ENCODE results near the gene MGST2.

Gene MGST2

GRCh38 chr4:139663561-139664138 lies 2.0 kb upstream of the MGST2 start:
- Histone ChIP-seq H3K27me3 (ENCODE audit: control insufficient read depth, low read length) (no peaks in the 10 kb centered on the region), H3F3A (ENCODE audit: control insufficient read depth, insufficient read depth) (no peaks in the 10 kb centered on the region), H4K20me1 (ENCODE audit: control insufficient read depth, insufficient read depth, low read depth, low read length) (no peaks in the 10 kb centered on the region), H3K4me2 (ENCODE audit: low read length) (no peak overlapping the region), H3K27ac (ENCODE audit: low read depth, low read length) (no peak overlapping the region), H3K4me3 (ENCODE audit: low read length) (no peak overlapping the region), H3K4me1 (ENCODE audit: control insufficient read depth, low read length) (peaks cover 30% of the 10 kb centered on the region), H3K79me2 (ENCODE audit: control insufficient read depth, low read length) (peaks cover 10% of the 10 kb centered on the region; the same call in 1 of the 2 replicates), H3K9me3 (ENCODE audit: control insufficient read depth, insufficient read depth, low read length) (no peaks in the 10 kb centered on the region), H3K36me3 (ENCODE audit: control insufficient read depth, low read length) (no peaks in the 10 kb centered on the region), H3K9me2 (replicated peaks; ENCODE audit: control insufficient read depth, low read length) (no peaks in the 10 kb centered on the region)
- no peak for TF ChIP-seq EZH2phosphoT487 (IDR thresholded peaks at IDR 0.05; ENCODE audit: borderline replicate concordance, low read length)
- TF ChIP-seq, protein P1, sequence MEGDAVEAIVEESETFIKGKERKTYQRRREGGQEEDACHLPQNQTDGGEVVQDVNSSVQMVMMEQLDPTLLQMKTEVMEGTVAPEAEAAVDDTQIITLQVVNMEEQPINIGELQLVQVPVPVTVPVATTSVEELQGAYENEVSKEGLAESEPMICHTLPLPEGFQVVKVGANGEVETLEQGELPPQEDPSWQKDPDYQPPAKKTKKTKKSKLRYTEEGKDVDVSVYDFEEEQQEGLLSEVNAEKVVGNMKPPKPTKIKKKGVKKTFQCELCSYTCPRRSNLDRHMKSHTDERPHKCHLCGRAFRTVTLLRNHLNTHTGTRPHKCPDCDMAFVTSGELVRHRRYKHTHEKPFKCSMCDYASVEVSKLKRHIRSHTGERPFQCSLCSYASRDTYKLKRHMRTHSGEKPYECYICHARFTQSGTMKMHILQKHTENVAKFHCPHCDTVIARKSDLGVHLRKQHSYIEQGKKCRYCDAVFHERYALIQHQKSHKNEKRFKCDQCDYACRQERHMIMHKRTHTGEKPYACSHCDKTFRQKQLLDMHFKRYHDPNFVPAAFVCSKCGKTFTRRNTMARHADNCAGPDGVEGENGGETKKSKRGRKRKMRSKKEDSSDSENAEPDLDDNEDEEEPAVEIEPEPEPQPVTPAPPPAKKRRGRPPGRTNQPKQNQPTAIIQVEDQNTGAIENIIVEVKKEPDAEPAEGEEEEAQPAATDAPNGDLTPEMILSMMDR (IDR thresholded peaks at IDR 0.05; ENCODE audit: low read depth, low read length, poor library complexity, severe bottlenecking): no peak

DNA sequence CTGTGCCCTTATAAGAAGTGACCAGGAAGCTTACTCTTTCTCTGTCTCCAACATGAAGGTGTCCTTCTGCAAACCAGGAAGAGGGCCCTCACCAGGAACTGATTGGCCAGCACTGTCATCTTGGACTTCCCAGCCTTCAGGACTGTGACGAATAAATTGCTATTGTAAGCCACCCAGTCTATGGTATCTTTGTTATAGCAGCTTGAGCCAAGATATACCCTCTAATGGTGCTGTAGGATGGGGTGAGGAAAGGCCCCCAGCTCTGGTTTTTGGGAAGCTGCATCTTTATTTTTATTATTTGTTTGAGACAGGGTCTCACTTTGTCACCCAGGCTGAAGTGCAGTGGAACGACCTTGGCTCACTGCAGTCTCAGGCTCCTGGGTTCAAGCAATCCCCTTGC lies 1.2 kb upstream of the MGST2 start:
- Histone ChIP-seq H3K4me3 (ENCODE audit: low read length) (no peak overlapping the region), H3K36me3 (ENCODE audit: control insufficient read depth, low read length) (no peaks in the 10 kb centered on the region), H3K4me2 (ENCODE audit: low read length) (no peak overlapping the region), H3K4me1 (ENCODE audit: control insufficient read depth, low read length) (peaks cover 30% of the 10 kb centered on the region), H4K20me1 (ENCODE audit: control insufficient read depth, insufficient read depth, low read depth, low read length) (no peaks in the 10 kb centered on the region), H3K27me3 (ENCODE audit: control insufficient read depth, low read length) (no peaks in the 10 kb centered on the region), H3K9me3 (ENCODE audit: control insufficient read depth, insufficient read depth, low read length) (no peaks in the 10 kb centered on the region), H3K9me2 (replicated peaks; ENCODE audit: control insufficient read depth, low read length) (no peaks in the 10 kb centered on the region), H3K27ac (ENCODE audit: low read depth, low read length) (no peak overlapping the region), H3F3A (ENCODE audit: control insufficient read depth, insufficient read depth) (no peaks in the 10 kb centered on the region), H3K79me2 (ENCODE audit: control insufficient read depth, low read length) (peaks cover 10% of the 10 kb centered on the region; the same call in 1 of the 2 replicates)
- TF ChIP-seq, protein P1 (IDR thresholded peaks at IDR 0.05; ENCODE audit: low read depth, low read length, poor library complexity, severe bottlenecking): no peak
- no peak for TF ChIP-seq EZH2phosphoT487 (IDR thresholded peaks at IDR 0.05; ENCODE audit: borderline replicate concordance, low read length)

- H3K27me3 ChIP-seq (ENCODE audit: control insufficient read depth, low read length): no peaks in the 10 kb centered on the region
- no peaks in the 10 kb centered on the region for H3K9me3 ChIP-seq (ENCODE audit: control insufficient read depth, insufficient read depth, low read length)
- no peaks in the 10 kb centered on the region for H3F3A ChIP-seq (ENCODE audit: control insufficient read depth, insufficient read depth)
- no peaks in the 10 kb centered on the region for H3K9me2 ChIP-seq (replicated peaks; ENCODE audit: control insufficient read depth, low read length)
- no peak for TF ChIP-seq EZH2phosphoT487 (IDR thresholded peaks at IDR 0.05; ENCODE audit: borderline replicate concordance, low read length)
- TF ChIP-seq, protein P1 (IDR thresholded peaks at IDR 0.05; ENCODE audit: low read depth, low read length, poor library complexity, severe bottlenecking): no peak
- H4K20me1 ChIP-seq (ENCODE audit: control insufficient read depth, insufficient read depth, low read depth, low read length): no peaks in the 10 kb centered on the region
- peak overlapping the region; percentile 85 for H3K4me3 ChIP-seq (ENCODE audit: low read length)
- peak overlapping the region; percentile 80 for H3K4me2 ChIP-seq (ENCODE audit: low read length)
- peak overlapping the region; percentile 22 for H3K27ac ChIP-seq (ENCODE audit: low read depth, low read length)
- H3K79me2 ChIP-seq (ENCODE audit: control insufficient read depth, low read length): peaks cover 10% of the 10 kb centered on the region; the same call in 1 of the 2 replicates
- H3K4me1 ChIP-seq (ENCODE audit: control insufficient read depth, low read length): peaks cover 30% of the 10 kb centered on the region
- H3K36me3 ChIP-seq (ENCODE audit: control insufficient read depth, low read length): no peaks in the 10 kb centered on the region
Measured at GRCh38 chr4:139665079-139665689, 435 bp upstream of the MGST2 start.

All from DOHH2 (cell line).